GM21786 (cell line): Measurements from ENCODE around the gene NRARP.
A peak's percentile ranks its signal among the peaks of the same experiment; 100 is the strongest.

ENCODE experiments used
- ATAC-seq: cut with Tn5 transposase; IDR thresholded peaks from one replicate; pipeline ENCODE4 v1.9.1; 2021; ENCODE audit not compliant: unreplicated experiment

NRARP gene

GRCh38 chr9:137311986-137312851 lies 10.1 kb upstream of the NRARP start:
- ATAC-seq: no peak

GRCh38 chr9:137311171-137311985 lies 9.3 kb upstream of the NRARP start:
- ATAC-seq: no peak

GRCh38 chr9:137310189-137311052 lies 8.3 kb upstream of the NRARP start:
- ATAC-seq: no peak

GRCh38 chr9:137309368-137310188 lies 7.5 kb upstream of the NRARP start:
- no peak for ATAC-seq

- ATAC-seq: no peak
Observed at GRCh38 chr9:137308057-137308619, 6.1 kb upstream of the NRARP start.

DNA sequence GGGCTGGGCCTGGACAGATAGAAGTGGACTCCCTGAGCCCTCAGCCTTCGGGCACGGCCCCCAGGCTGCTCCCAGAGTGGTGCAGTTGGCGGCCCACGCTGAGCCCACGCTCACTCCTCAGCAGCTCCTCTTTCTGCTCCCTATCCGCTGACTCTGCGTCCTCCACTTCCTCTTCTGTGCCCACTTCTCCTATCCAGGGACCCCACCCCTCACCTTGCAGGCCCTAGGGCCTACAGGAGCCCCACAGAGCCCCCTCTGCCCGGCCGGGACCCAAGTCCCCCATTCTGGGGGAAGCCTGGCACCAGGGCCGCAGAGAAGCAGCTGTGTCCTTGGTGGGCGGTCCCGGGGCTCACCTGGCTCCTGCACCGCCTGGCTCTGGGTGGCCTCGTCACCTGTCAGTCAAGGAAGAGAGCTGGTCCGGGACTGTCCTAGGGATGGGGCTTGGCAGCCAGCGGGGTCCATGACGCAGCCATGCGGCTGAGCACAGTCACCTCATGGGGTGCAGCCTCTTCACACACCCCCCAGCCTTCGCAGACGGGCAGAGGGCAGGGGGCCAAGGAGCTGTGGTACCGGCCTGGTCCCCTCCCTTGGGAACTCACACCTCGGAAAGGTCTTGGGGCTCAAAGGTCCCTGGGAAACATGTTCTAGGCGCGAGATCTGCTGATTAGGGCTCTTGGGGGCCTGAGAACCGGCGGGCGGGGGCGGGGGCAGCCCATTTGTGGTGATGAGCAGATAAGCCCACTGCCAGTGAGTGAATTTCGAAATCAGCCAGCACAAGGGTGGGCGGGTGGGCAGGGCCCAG lies 5.4 kb upstream of the NRARP start:
- ATAC-seq: no peak

GRCh38 chr9:137306850-137307254 lies 4.8 kb upstream of the NRARP start:
- ATAC-seq: no peak

- no peak for ATAC-seq
Observed at GRCh38 chr9:137306066-137306849, 4.2 kb upstream of the NRARP start.

DNA sequence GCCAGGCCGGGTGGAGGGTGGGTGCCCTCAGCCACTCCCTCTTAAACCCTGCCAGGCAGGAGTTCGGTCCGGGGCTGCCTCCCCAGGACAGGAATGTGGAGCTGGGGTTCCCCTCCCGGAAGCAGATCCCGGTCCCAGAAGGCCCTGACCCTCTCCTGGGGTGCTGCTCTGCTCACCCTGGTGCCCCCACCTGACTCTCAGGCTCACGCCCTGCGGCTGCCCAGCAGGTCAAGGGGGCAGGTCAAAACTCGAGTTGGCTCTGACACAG lies 3.7 kb upstream of the NRARP start:
- no peak for ATAC-seq

DNA sequence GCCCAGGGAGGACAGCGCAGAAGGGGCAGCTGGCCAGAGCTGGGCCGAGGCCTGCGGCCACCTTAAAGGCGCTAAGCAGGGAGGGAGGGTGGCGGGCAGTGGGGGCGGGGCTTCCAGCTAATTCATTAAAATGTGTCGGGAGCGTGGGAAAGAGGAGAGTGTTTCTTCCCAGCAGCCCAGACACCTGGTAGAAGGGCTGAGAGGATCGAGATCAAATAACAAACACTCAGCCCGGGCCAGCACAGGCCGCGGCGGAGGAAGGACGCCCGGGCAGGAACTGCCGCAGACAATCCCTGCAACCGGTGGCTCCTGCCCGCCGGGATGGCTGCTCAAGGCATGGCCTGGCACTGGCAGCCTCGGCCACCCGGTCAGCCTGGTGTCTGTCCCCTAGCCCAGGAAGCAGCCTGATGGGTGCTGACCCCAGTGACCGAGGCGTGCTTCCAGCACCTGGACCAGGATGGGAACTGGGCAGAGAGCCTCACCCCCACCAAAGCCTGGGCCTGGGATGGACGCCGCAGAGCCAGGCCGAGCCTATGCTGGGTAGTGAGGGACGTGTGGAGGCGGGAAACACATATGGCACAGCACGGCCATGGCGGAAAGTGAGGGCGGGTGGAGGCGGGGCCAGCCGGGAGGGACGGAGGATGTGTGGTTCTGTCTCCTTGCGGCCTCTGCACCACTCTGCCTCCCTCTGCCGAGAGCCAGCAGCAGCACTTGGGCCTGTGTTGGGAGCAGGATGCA lies 3.2 kb upstream of the NRARP start:
- no peak for ATAC-seq

GRCh38 chr9:137304383-137305059 lies 2.5 kb upstream of the NRARP start:
- ATAC-seq: no peak

GRCh38 chr9:137303893-137304382 lies 1.9 kb upstream of the NRARP start:
- ATAC-seq: no peak

DNA sequence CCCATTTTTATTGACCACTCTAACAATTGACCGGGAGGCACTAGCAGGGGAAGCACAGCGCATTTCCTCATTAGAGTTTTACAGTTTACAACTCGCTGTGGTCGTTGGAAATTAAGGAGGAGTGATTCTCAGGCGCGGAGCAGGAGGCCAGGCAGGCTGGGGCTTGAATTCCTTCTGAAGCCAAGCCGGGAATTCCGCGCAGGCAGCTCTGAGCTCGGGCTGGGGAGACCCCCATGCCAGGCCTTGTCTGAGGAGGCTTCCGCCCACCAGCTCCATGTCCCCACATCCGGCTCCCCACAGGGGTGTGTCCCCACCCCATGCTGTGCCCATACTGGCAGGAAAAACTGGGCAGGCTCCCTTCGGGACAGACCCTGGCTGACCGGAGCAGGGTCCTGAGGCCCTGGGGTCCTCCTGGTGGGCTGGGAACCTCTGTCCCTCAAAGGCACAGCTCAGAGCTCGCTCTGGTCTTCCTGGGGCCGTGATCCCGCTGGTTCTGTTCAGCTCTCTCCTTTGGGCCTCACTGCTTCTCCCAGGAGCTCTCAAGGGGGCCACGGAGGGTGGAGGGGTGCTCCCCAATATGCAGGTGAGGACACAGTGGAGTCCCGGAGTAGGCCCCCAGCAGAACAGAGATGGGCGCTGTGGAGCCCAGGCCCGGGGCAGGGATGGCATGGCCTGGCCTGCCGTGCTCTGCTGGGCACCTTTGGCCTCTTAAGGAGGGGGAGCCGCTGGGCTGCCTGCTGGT lies 1.3 kb upstream of the NRARP start:
- no peak for ATAC-seq

DNA sequence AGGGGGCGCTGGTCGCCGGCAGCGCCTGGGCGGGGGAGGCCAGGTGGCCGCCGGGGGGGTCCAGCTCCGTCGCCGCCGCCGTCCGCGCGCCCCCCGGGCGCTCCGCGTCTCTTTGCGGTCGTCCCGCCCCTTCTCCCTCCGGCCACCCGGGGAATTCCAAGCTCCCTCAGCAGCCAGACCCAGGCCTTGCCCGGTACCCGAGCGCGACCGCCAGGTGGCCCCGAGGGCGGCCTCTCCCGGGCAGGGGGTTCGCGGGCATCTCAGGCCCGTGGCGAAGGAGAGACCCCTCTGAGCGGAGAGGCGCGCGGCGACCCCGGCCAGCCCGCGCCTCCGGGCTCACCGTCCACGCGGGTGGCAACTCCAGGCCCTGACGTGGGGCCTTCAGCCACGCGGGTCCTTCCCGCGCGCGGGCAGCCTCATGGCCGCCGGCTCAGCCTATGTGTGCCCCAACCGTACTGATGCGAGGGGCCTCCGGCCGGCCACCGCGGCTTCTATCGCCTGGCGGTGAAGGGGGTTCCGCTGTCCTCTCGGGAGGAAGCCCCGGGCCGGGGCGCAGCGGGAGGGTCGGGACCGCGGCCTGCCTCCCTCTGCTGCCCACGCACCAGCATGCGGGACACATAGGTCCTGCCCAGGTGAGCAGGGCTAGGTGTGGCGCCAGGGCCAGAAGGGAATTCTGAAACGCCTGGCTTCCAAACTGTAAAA lies 529 bp upstream of the NRARP start:
- ATAC-seq: peak; percentile 47

DNA sequence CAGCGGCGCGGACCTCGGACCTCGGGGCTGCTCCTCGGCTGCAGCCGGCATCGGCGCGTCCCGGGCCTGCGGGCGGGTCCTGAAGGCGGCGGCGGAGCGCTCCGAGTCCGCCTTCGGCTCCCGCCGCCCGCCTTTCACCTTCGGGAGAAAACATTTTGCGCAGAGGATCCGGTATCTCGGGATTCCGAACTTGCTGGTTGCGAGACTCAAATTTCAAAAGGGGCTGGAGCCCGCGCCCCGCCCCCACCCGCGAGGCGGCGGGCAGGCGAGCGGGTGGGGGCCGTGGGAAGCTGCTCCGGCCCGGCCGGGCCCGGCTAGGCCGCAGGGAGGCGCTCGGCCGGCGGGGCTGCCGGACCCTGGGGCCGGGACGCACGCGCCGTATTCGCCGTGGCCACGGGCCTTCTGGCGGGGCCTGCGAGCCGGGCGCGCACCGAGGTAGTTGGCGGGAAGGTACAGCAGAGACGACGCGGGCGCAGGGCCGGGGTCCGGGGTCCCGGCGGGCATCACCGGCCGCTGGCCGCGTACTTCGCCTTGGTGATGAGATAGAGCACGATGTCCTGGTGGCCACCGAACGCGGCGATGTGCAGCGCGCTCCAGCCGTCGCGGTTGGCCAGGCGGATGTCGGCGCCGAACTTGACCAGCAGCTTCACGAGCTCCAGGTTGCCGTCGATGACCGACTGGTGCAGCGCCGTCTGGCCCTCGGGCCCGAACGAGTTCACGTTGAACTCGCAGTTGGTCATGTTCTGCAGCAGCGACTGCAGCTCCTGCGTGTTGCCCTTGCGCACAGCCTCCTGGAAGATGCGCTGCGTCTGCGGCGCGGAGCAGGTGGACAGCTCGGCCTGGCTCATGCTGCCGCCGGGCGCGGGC lies 757 bp downstream of the NRARP start:
- ATAC-seq: no peak
